IMR-90 (cell line): ENCODE results near the gene BTD. TPM values are rescaled to one million over a fixed set of nuclear protein-coding genes. Genes with fewer than 3 reads are reported as not detected.
A peak's percentile ranks its signal among the peaks of the same experiment; 100 is the strongest.

ENCODE experiments used
- ATAC-seq: fragments of 200-7000 bp; cut with Tn5 transposase; 2 replicates; pipeline ENCODE4 v1.9.1; 2020; ENCODE audit warnings: low read depth, mild to moderate bottlenecking, moderate library complexity
- BruUV-seq: library from RNA; stranded (reverse); fragments of 400-500 nt; replicated peaks from 2 replicates; lab custom pipeline; 2021; lab: Mats Ljungman, UMichigan
- CTCF ChIA-PET: fragments of 300-600 bp; formaldehyde crosslinking; extraction: SDS; loops from one replicate; lab custom pipeline; 2021; ENCODE audit warnings: antibody characterized with exemption; lab: Yijun Ruan, JAX
- POLR2A ChIA-PET: fragments of 300-600 bp; sonication (Branson Sonifier 250); formaldehyde crosslinking; loops from one replicate; lab custom pipeline; 2022; ENCODE audit warnings: antibody characterized with exemption; ENCODE audit not compliant: unreplicated experiment; lab: Charles Lee
- DNase-seq: peaks from one replicate; pipeline ENCODE4 v3.0.0; 2013
- H2AFZ ChIP-seq: replicated peaks from 2 replicates; pipeline ENCODE3; 2013; ENCODE audit warnings: low read length, mild to moderate bottlenecking; ENCODE audit not compliant: poor library complexity
- H2AK5ac ChIP-seq: 2 replicates; pipeline ENCODE4 v1.6.1; 2013; ENCODE audit warnings: low read depth, low read length, inconsistent platforms
- H2AK9ac ChIP-seq: replicated peaks from 2 replicates; pipeline ENCODE3; 2013; ENCODE audit warnings: mild to moderate bottlenecking, low read depth, low read length, moderate library complexity; ENCODE audit not compliant: poor library complexity
- H2BK120ac ChIP-seq: 2 replicates; pipeline ENCODE4 v1.6.1; 2013; ENCODE audit warnings: low read depth, low read length, inconsistent platforms
- H2BK15ac ChIP-seq: 3 replicates; pipeline ENCODE4 v1.6.1; 2013; ENCODE audit warnings: low read depth, low read length, inconsistent platforms
- H2BK20ac ChIP-seq: 2 replicates; pipeline ENCODE4 v1.6.1; 2013; ENCODE audit warnings: low read depth, mild to moderate bottlenecking, inconsistent platforms, low read length, moderate library complexity
- H2BK5ac ChIP-seq: 2 replicates; pipeline ENCODE4 v1.6.1; 2013; ENCODE audit warnings: mild to moderate bottlenecking, low read depth, low read length, inconsistent platforms; ENCODE audit not compliant: poor library complexity, severe bottlenecking
- H3K14ac ChIP-seq: replicated peaks from 2 replicates; pipeline ENCODE4 v1.6.1; 2013; ENCODE audit warnings: low read depth, low read length, inconsistent platforms
- H3K18ac ChIP-seq: 2 replicates; pipeline ENCODE4 v1.6.1; 2013; ENCODE audit warnings: low read depth, low read length, control low read depth
- H3K23ac ChIP-seq: 2 replicates; pipeline ENCODE4 v1.6.1; 2013; ENCODE audit warnings: low read depth, low read length, inconsistent platforms
- H3K27ac ChIP-seq: 2 replicates; pipeline ENCODE4 v1.5.1; 2013; ENCODE audit warnings: mild to moderate bottlenecking, control low read depth, low read length; ENCODE audit not compliant: insufficient read depth
- H3K27me3 ChIP-seq: 2 replicates; pipeline ENCODE4 v1.6.1; 2013; ENCODE audit warnings: low read length; ENCODE audit not compliant: control insufficient read depth, insufficient read depth
- H3K36me3 ChIP-seq: 2 replicates; pipeline ENCODE4 v1.6.1; 2013; ENCODE audit warnings: low read length, mixed read lengths; ENCODE audit not compliant: control insufficient read depth, insufficient read depth
- H3K4ac ChIP-seq: 2 replicates; pipeline ENCODE4 v1.6.1; 2013; ENCODE audit warnings: low read depth, low read length, inconsistent platforms
- H3K4me1 ChIP-seq: 2 replicates; pipeline ENCODE4 v1.6.1; 2013; ENCODE audit warnings: low read length, mixed read lengths; ENCODE audit not compliant: control insufficient read depth, insufficient read depth
- H3K4me2 ChIP-seq: 2 replicates; pipeline ENCODE4 v1.6.1; 2013; ENCODE audit warnings: low read depth, mild to moderate bottlenecking, control low read depth, low read length, moderate library complexity
- H3K4me3 ChIP-seq: 2 replicates; pipeline ENCODE4 v1.5.1; 2013; ENCODE audit warnings: low read depth, mild to moderate bottlenecking, control low read depth, low read length, moderate library complexity; ENCODE audit not compliant: insufficient read depth
- H3K56ac ChIP-seq: 2 replicates; pipeline ENCODE4 v1.6.1; 2013; ENCODE audit warnings: low read length, inconsistent platforms; ENCODE audit not compliant: insufficient read depth; ENCODE audit errors: extremely low read depth
- H3K79me1 ChIP-seq, 2 experiments: 2 replicates each; pipeline ENCODE4 v1.6.1; 2013; ENCODE audit warnings: low read length in 2 of 2, inconsistent platforms in 1 of 2, low read depth in 1 of 2
- H3K9ac ChIP-seq: 2 replicates; pipeline ENCODE4 v1.6.1; 2013; ENCODE audit warnings: low read depth, low read length, control low read depth
- H3K9me1 ChIP-seq: 2 replicates; pipeline ENCODE4 v1.6.1; 2013; ENCODE audit warnings: low read length, inconsistent platforms; ENCODE audit not compliant: insufficient read depth
- H3K9me3 ChIP-seq: 2 replicates; pipeline ENCODE4 v1.6.1; 2013; ENCODE audit warnings: low read length; ENCODE audit not compliant: control insufficient read depth, insufficient read depth
- H4K20me1 ChIP-seq: 2 replicates; pipeline ENCODE4 v1.6.1; 2013; ENCODE audit warnings: low read length, inconsistent platforms; ENCODE audit not compliant: insufficient read depth
- H4K5ac ChIP-seq: 2 replicates; pipeline ENCODE4 v1.6.1; 2013; ENCODE audit warnings: mild to moderate bottlenecking, low read depth, low read length, control low read depth
- H4K8ac ChIP-seq, 2 experiments: 2 replicates each; pipeline ENCODE4 v1.6.1; 2013; ENCODE audit warnings: low read depth in 2 of 2, low read length in 2 of 2, control low read depth in 1 of 2, inconsistent platforms in 1 of 2
- H4K91ac ChIP-seq: 2 replicates; pipeline ENCODE4 v1.6.1; 2013; ENCODE audit warnings: low read depth, low read length, inconsistent platforms; ENCODE audit not compliant: insufficient read depth
- CEBPB ChIP-seq: IDR thresholded peaks from 2 replicates; pipeline ENCODE4 v1.6.1; 2012; ENCODE audit warnings: low read depth, low read length, improper control_type of control experiment
- MAZ ChIP-seq: IDR thresholded peaks from 2 replicates; pipeline ENCODE4 v1.6.1; 2012; ENCODE audit warnings: low read depth, mild to moderate bottlenecking, low read length, improper control_type of control experiment, moderate library complexity, borderline replicate concordance
- RAD21 ChIP-seq: IDR thresholded peaks from 2 replicates; pipeline ENCODE4 v1.6.1; 2012; ENCODE audit warnings: low read length, improper control_type of control experiment
- WGBS, 2 experiments: methylation state at CpG; one replicate each; pipeline versions ENCODE4 v1.1.5 to v1.1.7; 2013; ENCODE audit warnings: missing lambda C conversion rate in 2 of 2; ENCODE audit not compliant: insufficient read length in 1 of 2; ENCODE audit errors: extremely low coverage in 2 of 2; 5-methylcytosine and 5-hydroxymethylcytosine counted together
- dilution Hi-C: fragments of 300-500 bp; cut with HindIII; formaldehyde crosslinking; loops from one replicate; pipeline ENCODE4 v1.14.3; 2018; ENCODE audit warnings: low sequenced_read_pairs; ENCODE audit not compliant: unreplicated experiment
- in situ Hi-C: fragments of 300-500 bp; cut with MboI; formaldehyde crosslinking; loops from 3 replicates; pipeline ENCODE4 v1.14.3; 2019; ENCODE audit warnings: low sequenced_read_pairs, inconsistent platforms, mixed read lengths
- intact Hi-C: fragments of 100-400 bp; cut with micrococcal nuclease; formaldehyde crosslinking; loops from 2 replicates; pipeline ENCODE4 v1.10.0; 2022
- polyA plus RNA-seq, 3 experiments: library from polyadenylated mRNA; depleted of rRNA; stranded (reverse); fragments of >200 nt; gene quantifications; 2 replicates each; pipeline ENCODE4 v1.2.3, GENCODE V29; 2012; ENCODE audit warnings: low replicate concordance in 1 of 3
- total RNA-seq: library from RNA; depleted of rRNA; stranded (reverse); fragments of >200 nt; gene quantifications from 2 replicates; pipeline ENCODE4 v1.2.3, GENCODE V29; 2012

BTD gene
- total and polyA plus RNA-seq, 2 of the 4 experiments (the other 2 are of a cell fraction), result 14.8 to 21.1 TPM

DNA sequence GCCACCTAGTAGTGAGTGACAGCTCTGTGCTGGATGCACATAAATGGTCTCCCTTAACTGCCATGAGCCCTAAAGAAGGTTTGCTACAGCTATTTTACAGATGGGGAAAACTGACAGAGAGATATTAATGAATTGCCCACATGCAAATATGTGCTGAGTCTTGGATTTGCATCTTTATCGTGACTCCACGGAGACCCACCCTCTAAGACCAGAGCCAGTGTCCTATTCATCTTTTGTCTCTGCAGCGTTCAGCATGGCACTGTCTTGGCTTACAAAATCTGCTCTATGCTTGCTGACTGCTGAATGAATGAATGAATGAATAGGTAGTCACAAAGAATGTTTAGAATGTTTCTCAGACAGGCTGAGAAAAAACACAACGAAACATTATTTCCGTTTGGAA, 48.3 kb downstream of the BTD start:
- peaks cover 26% of the 10 kb centered on the region for H3K4me1 ChIP-seq
- no peak overlapping the region for H3K18ac ChIP-seq
- no peak overlapping the region for H3K23ac ChIP-seq
- H2BK20ac ChIP-seq, result peak overlapping the region; percentile 79; the same call in 1 of the 2 replicates
- no peaks in the 10 kb centered on the region for H3K27me3 ChIP-seq
- DNase-seq, result no peak
- H2BK15ac ChIP-seq, result peak overlapping the region; percentile 83; the same call in 1 of the 3 replicates
- no peak overlapping the region for H4K8ac ChIP-seq
- no peak overlapping the region for H3K56ac ChIP-seq
- in situ Hi-C loops, result loop anchor here (10.0 to 25.0 kb wide), 3 partner anchors 155 to 587 kb away; no protein-coding TSS in a partner anchor
- H3K9me1 ChIP-seq, result peaks cover 30% of the 10 kb centered on the region
- peak overlapping the region; percentile 84 for H3K4ac ChIP-seq
- ChIA-PET POLR2A (no interaction called here), CTCF (no interaction called here)
- peak overlapping the region; percentile 78 for H2BK120ac ChIP-seq
- TF ChIP-seq CEBPB (no peak), MAZ (no peak), RAD21 (no peak)
- dilution Hi-C loops, result no loop called here
- peak overlapping the region; percentile 93; the same call in 1 of the 2 replicates for H2AK5ac ChIP-seq
- WGBS, 2 experiments, result no CpG with 5 or more reads among the region's 5 CpGs
- no peak overlapping the region; the same call in 1 of the 2 replicates for H4K5ac ChIP-seq
- peak overlapping the region; percentile 8; the same call in 1 of the 2 replicates for H4K91ac ChIP-seq
- H3K14ac ChIP-seq, result no peak overlapping the region
- no peak overlapping the region for H3K27ac ChIP-seq
- H3K36me3 ChIP-seq, result no peaks in the 10 kb centered on the region
- peaks cover 5 to 20% of the 10 kb centered on the region in 2 experiments for H3K79me1 ChIP-seq
- H2BK5ac ChIP-seq, result no peak overlapping the region
- H4K20me1 ChIP-seq, result 0 out of 2 replicates have a peak, but pooled peaks cover 3% of the 10 kb centered on the region
- no peak overlapping the region for H3K4me3 ChIP-seq
- H2AFZ ChIP-seq, result no peak overlapping the region
- H3K9ac ChIP-seq, result no peak overlapping the region
- no TSS peak for BruUV-seq
- H3K9me3 ChIP-seq, result no peaks in the 10 kb centered on the region
- no peak for ATAC-seq
- intact Hi-C loops, result no loop called here
- H3K4me2 ChIP-seq, result no peak overlapping the region
- H2AK9ac ChIP-seq, result no peak overlapping the region
